GM18498 (cell line): ENCODE measurements around the gene ZNF358.

Source experiments
- ATAC-seq: cut with Tn5 transposase; IDR thresholded peaks from one replicate; pipeline ENCODE4 v1.9.1; 2021; ENCODE audit warnings: mild to moderate bottlenecking, moderate library complexity; ENCODE audit not compliant: unreplicated experiment

Gene ZNF358

DNA sequence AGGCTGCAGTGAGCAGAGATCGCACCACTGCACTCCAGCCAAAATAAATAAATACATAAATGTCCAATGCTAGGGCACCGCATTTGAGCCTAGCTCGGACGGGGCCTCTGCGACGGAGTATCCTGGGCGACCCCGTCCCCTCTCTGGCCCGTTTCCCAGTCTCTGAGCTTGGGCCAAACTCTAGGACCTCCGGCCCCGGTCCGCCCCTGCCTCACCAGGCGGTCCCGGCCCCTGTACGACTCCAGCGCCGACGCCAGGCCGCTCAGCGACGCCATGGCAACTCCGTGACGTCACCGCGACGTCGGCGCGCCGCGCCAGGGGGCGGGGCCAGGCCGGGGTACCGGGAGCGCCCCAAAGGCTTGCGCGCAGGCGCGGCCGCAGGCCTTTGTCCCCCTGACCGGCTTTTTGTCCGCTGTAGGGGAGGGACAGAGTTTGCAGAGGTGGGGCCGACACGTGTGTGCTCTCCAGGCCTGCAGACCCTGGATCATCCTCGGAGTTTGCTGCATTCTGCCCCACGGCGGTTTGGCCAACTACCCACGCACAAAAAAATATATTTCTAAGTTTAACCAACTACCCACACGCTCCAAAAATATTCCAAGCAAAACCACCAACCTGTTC is 27.1 kb upstream of the ZNF358 start, which contains the start of gene PEX11G:
TSS of gene PEX11G (minus strand) at position 300 of the 618 bp plus-strand sequence. CDS start at position 275, 25 bp downstream.
- ATAC-seq, result peak; percentile 70

DNA sequence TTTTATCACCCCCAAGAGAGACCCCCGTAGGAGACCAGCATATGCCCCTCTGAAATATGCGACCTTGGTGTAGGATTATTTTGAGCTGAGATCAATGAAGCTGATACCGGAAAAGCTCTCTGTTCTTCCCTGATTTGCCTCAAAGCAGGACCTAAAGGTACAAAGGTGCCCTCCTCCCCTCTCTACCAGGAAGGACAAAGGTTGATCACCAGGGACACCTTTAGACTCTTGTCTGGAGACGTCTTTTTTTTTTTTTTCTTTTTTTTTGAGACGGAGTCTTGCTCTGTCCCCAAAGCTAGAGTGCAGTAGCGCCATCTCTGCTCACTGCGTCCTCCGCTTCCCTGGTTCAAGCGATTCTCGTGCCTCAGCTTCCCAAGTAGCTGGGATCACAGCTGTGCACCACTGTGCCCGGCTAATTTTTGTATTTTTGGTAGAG is 26.3 kb upstream of the ZNF358 start:
- ATAC-seq, result no peak

- no peak for ATAC-seq
Measured at GRCh38 chr19:7492142-7492541, 23.8 kb upstream of the ZNF358 start.

GRCh38 chr19:7492558-7492957 is 23.3 kb upstream of the ZNF358 start:
- ATAC-seq, result no peak

- no peak for ATAC-seq
Measured at GRCh38 chr19:7494416-7495098, 21.3 kb upstream of the ZNF358 start.

DNA sequence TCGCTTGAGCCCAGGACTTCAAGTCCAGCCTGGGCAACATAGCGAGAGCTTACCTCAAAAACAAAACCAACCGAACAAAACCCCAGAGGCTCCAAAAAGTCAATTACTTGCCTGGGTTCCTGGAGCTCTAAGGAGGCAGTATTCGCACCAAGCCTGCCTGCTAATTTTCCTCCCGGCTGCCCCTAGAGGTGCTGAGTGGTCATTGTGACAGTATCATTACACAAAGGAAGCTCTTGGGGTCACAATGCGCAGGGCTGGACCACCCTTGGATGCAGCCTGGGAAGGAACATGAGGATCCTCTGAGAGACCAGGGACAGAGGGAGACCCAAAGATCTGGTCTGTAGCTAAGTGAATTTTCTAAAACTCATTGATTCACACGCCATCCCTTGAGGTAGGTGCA is 18.6 kb upstream of the ZNF358 start:
- no peak for ATAC-seq

DNA sequence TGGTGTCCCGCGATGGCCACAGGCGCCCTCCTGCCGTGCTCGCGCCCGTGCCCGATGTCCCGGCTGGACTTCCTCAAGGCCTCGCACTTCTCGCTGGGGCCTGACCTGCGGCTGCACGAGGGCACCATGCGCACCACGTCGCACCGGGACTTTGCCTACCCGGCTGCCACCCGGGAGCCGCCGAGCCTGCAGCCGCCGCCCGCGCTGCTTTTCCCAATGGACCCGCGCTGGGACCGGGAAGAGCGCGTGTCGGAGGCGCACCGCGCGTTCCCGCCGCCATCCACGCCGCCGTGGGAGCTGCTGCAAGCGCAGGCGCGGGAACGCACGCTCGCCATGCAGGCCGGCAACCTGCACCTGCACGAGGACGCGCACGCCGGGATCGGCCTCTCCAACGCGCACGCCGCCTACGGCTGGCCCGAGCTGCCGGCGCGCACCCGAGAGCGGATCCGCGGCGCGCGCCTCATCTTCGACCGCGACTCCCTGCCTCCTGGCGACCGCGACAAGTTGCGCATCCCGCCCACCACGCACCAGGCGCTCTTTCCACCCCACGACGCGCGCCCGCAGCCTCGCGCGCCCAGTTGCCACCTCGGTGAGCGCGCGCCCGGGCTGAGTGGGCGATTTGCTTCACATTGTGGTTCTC is 15.0 kb upstream of the ZNF358 start:
- ATAC-seq, result no peak

GRCh38 chr19:7502552-7502951 is 13.4 kb upstream of the ZNF358 start:
- no peak for ATAC-seq

DNA sequence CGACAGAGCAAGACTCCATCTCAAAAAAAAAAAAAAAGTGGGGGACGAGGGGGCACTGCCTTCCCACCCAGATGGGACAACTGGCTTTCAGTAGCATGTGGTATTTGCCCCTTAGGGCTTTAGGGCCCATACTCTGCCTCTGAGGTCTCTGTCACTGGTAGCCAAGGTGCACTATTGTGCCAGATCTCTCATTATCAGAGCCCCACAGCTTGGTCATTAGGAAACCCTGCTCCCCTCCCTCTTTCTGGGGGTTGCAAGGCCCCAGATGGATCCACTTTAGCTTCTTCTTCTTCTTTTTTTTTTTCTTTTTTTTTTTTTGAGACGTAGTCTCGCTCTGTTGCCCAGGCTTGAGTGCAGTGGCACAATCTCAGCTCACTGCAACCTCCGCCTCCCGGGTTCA is 11.2 kb upstream of the ZNF358 start:
- ATAC-seq, result no peak

DNA sequence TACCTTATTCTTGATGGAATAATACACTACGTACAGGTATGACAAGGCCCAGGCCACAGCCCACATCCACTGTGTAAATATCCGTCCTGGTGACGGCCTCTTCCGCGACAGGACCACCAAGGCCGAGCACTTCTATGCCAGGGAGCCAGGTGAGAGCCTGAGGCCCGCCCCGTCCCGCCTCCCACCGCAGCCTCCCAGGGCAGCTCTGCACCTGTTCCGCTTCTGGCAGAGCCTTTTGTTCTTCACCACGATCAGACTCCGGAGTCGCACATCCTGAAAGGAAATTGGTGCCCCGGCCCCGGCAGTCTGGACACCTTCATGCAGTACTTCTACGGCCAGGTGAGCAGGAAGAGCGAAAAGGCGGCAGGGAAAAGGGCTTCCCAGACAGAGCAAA is 10.6 kb upstream of the ZNF358 start:
- ATAC-seq, result no peak

DNA sequence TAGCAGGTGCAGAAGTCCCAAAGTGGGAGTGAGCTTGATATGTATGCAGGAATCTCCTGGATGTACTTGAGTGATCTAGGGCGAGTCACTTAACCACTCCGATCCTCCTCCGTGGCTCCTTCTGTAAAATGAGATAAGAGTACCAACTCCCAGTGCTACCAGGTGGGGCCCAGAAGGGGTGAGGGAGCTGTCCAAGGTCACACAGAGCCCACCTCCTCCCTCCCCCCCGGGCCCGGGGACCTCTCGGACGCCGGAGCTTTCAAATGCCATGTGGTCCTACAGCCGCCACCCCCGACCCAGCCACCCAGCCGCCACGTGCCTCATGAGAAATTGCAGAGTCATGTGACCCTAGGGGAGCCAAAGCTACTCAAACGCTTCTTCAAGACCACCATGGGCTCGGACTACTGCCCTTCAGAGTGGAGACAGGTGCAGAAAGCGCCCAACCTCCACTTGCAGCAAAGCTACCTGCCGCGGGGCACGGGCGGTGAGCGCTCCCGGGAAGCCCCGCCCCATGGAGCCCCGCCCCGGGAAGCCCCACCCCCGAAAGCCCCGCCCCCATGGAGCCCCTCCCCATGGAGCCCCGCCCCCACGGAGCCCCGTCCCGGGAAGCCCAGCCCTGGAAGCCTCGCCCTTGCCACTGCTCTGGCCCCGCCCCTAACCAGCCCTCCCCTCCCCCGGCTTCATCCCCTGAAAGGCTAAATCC is 10.1 kb upstream of the ZNF358 start:
- no peak for ATAC-seq

GRCh38 chr19:7506385-7507328 is 9.2 kb upstream of the ZNF358 start:
- ATAC-seq, result no peak

DNA sequence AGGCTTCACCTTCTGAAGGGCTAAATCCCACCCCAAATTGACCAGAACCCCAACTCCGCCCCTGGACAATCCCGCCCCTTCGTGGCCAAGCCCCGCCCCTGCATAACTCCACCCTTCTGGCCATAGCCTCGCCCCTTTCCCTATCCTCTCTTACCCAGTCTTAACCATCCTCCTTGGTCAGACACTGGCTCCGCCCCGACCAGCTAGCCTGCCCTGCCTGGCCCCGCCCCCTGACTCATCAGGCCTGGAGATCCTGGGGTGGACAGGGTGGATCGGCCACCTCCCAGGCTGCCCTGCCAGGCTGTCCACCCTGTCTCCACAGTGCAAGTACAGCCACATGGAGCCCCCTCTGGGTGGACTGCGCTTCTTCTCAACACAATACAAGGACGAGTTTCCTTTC is 8.0 kb upstream of the ZNF358 start:
- no peak for ATAC-seq

GRCh38 chr19:7509625-7510024 is 6.3 kb upstream of the ZNF358 start:
- ATAC-seq, result no peak

- ATAC-seq, result no peak
Measured at GRCh38 chr19:7512400-7512851, 3.5 kb upstream of the ZNF358 start.

- no peak for ATAC-seq
Measured at GRCh38 chr19:7513809-7514642, 1.9 kb upstream of the ZNF358 start.

- no peak for ATAC-seq
Measured at GRCh38 chr19:7515110-7515644, 726 bp upstream of the ZNF358 start.

GRCh38 chr19:7516333-7516732 is 430 bp downstream of the ZNF358 start:
- no peak for ATAC-seq

- no peak for ATAC-seq
Measured at GRCh38 chr19:7516878-7517277, 975 bp downstream of the ZNF358 start.
